T47D (cell line): ENCODE results near the gene KIAA0408.
"Not testable (repeated sequence)": the region's sequence is repeated elsewhere in the genome, so short reads cannot be mapped to it uniquely, and the experiment has no call there.

ENCODE experiments used
- DNase-seq, 2 experiments: peaks; one replicate each; pipeline versions ENCODE4 v3.0.0 to v3.0.0-alpha.2; 2011 to 2012; ENCODE audit warnings: low read depth in 1 of 2, low spot score in 1 of 2
- JUND ChIP-seq: IDR thresholded peaks from 2 replicates; pipeline ENCODE4 v1.6.1; 2012; ENCODE audit warnings: low read depth
- in situ Hi-C: cut with HindIII; loops from 2 replicates; pipeline ENCODE4 v1.10.0; 2016; ENCODE audit warnings: low sequenced_read_pairs, low pct_unique_long_range_greater_than_20kb

Gene KIAA0408

DNA sequence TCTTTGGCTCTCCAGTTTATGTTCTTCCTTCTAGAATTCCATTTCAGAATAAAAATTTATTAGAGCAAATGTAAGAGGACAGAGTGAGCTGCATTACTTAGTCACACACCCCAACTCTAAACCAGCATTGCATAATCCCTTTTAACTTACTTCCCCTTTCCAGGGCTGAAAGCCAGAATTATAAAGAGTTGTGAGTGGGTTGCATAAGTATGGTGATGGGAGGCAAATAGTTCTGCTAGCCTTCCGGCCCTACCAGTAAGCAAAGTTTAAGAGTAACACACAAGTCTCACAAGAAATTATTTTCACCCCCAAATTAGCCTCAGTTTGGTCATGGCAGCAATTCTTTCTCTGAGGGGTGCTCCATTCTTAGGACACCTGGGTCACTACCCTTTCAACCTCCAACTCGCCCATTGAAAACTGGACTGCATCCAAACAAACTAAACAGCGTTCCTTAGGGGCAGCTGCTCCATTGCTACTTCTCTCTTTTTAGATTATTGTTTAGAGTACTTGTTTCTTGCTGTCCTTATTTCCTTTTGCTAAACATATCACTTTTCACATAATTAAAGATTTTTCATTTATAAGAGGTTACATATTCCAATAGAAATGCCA is 1.6 kb downstream of the KIAA0408 start:
- no peak for DNase-seq
- in situ Hi-C loops, result no loop called here
- TF ChIP-seq JUND, result no peak

DNA sequence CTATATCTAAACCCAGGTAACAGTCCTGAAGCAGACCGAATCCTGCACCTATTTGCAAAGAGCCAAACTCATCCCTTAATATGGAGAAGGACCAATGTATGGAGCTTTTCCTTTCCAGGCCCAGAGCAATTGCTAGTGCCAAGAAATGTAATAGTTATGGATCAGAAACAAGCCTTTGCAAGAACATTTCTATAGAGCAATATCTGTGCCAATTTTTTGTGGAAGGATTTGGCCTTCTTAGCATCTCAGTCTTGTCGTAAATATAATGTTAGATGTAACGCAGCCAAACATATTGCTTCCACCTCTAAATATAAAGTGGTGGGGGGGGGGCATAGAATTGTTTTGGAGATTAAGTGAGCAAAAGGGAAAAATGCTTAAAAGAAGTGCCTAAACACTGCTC is 2.7 kb downstream of the KIAA0408 start:
- in situ Hi-C loops, result no loop called here
- no peak for DNase-seq
- no peak for TF ChIP-seq JUND

DNA sequence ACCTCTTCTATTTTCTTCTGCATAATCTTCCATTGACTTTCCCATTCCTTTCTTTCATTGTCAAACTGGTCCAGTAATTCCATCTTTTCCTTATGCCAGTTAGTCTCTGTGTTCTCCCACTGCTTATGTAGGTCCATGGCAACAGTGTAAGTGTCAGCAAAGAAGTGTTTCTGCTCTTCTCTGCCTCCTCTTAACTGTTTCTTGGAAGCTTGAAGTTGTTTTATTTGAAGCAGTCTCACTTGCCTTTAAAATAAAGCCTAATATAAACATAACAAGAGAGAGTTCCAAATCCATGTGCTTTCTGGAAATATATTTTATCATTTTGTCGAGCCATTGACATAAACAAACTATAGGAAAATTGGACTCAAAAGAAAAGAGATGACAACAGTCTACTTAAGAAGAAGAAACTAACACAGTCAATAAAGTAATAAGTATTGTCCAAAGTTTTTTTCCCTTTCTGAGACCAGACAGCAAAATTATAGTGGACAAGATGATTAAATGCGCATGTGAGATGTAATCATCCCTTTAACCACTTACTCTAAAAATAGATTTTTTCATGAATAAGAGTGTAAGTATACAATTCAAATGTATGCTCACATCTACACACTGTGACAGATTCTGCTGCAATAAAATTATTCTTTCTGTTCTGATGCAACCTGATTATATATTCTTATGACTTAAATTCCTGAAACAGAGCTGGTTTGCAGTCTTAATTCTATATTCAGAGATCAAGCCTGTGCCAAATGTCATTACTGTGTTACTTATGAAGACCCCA is 5.2 kb downstream of the KIAA0408 start:
- in situ Hi-C loops, result no loop called here
- no peak for DNase-seq
- no peak for TF ChIP-seq JUND

DNA sequence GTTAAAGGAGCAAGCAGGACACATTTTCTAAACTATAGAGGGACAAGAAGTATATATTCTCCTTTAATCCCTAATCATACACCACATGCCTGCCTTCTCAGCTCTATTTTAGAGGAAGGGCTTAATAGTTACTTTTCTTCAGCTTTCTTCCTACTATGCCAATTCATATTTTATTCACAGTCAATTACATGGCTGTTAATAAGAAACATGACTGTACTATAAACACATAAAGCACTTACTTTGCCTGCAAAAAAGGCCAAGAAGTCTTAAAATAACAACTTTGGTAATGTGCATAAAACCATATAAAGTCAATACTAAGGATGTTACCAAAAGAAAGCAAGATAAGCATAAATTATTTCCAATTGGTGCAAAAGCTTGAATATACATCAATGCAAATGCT is 6.4 kb downstream of the KIAA0408 start:
- no peak for TF ChIP-seq JUND
- DNase-seq, result no peak
- in situ Hi-C loops, result no loop called here

DNA sequence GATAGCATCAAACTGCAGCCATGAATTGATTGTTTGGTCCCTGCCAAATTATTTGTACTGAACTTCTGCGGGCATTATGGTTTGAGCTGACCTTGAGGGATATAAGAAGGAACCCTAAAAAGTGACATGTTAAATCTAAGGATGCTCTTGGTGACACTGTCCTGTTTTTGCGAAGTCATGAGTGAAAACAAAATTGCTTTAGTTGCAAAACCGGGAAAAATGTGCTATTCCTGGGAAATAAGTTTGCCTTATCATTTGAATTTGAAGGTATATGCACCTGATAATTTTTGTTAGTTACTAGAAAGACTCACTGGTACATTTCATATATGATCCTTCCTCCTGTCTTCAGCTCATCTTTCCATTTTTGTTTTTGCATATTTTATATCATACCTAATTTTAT is 7.8 kb downstream of the KIAA0408 start:
- no peak for TF ChIP-seq JUND
- in situ Hi-C loops, result no loop called here
- no peak for DNase-seq

DNA sequence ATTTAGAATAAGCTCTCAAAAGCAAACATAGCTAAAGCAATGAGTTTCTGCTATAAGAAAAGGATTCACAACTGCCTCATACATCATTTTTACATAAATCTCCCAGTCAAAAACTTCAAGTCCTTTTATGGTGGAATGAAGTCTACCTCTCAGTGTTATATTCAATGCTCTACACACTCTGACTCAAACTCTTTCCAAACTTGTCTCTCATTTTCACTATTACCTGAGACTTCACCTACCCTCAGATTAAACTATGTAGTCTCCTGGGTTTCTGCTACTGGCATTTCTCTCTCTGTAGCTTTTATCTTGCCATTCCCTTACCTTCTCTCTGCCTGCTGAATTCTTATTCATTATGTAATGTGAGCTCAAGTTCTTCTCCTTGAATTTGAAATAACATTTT is 11.4 kb downstream of the KIAA0408 start:
- TF ChIP-seq JUND, result no peak
- in situ Hi-C loops, result no loop called here
- DNase-seq, result no peak

DNA sequence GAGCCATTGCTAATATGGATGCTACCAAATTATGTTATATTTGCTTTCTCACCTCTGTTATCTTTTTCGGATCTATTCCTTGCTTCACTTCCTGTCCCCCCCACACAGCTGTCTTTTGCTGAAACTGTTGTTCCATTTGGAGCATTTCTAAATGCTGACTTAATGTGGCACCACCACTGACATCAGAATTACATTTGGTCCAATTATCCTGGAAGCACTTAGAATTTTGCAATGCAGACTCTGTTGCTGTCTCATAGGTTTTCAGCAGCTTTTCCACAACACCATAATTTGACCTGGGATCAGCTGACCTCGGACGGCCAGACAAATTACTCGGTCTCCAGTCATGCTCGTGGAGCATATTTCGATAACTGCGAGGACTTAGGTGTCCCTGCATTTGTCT is 12.8 kb downstream of the KIAA0408 start:
- in situ Hi-C loops, result no loop called here
- no peak for TF ChIP-seq JUND

DNA sequence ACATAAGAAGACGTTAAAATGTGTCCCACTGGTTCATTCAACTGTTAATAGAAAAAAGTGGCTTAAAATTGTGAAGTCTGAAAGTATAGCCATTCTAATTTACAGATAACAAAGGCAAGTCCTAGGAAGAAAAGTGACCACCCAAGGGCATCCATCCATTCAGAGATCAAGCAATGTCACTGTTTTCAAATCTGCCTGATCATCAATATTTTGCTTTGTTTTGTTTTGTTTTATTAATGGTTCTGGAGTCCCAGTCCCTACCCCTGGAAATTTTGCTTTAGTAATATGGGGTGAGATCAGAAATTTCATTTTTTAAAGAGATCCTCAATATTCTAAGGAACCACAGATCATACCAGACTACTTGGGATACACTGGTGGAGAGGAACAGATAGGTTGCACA is 17.3 kb downstream of the KIAA0408 start:
- no peak for DNase-seq
- no peak for TF ChIP-seq JUND
- in situ Hi-C loops, result no loop called here

More for the DNA sequence above, 12.8 kb downstream of the KIAA0408 start:
- DNase-seq, result no peak

DNA sequence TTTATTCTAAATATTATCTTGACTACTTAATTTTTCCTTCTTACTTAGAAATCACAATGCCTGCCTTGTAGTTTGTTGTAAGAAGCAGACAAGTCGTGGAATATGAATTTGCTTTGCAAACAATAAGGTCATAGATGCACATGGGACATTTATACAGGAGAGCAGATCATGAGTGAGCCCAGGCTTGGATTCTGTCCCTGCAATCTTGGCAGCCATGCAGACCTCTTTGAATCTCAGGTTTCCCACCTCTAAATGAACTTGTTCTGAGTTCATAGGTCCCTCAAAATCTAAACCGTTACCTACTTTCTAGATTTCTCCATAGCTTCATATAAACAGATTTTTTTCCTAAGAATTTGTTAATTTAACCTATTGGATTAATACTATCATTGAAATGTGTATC is 19.5 kb downstream of the KIAA0408 start:
- in situ Hi-C loops, result no loop called here
- no peak for DNase-seq
- no peak for TF ChIP-seq JUND

DNA sequence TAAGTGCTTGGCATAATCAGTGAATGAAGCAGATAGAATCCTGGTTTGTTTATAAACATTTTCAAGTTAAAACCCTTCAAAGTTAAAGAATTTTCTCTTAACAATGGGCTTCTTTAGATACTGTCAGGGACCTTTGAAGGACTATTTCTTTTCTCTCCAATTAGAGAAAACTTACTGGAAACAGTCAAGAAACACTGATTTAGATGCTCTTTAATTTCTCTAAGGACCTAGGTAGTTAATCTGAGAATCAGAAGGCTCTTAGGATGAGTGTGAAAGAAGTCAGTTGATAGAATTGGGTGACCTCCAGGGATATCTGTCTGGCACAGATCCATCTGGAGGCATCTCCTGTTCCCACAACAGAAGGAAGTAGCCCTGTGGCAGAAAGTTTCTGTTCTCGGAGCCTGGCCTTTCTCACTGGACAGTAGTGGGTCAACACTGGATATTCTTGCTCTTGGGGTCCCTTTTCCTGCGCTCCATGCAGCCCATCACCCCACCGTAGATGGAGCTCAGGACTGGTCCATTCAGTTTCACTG is 22.5 kb downstream of the KIAA0408 start:
- no peak for DNase-seq
- in situ Hi-C loops, result no loop called here
- TF ChIP-seq JUND, result no peak

DNA sequence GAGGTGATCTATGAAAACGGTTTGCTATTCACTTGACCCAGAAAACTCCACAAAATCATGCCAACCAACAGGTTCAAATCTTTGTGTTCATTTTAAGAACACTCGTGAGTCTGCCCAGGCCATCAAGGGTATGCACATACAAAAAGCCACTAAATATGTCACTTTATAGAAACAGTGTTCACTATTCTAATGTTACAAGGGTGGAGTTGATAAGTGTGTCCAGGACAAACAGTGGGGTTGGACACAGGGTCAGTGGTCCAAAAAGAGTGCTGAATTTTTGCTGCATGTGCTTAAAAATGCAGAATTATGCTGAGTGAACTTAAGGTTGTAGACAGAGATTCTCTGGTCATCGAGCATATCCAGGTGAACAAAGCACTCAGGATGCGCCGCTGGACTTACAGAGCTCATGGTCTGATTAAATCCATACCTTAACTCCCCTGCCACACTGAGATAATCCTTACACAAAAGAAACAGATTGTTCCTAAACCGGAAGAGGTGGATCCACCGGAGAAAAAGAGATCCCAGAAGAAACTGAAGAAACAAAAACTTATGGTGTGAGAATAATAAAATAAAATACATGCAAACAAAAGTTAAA is 23.5 kb downstream of the KIAA0408 start:
- DNase-seq, result no peak
- in situ Hi-C loops, result no loop called here
- no peak for TF ChIP-seq JUND

DNA sequence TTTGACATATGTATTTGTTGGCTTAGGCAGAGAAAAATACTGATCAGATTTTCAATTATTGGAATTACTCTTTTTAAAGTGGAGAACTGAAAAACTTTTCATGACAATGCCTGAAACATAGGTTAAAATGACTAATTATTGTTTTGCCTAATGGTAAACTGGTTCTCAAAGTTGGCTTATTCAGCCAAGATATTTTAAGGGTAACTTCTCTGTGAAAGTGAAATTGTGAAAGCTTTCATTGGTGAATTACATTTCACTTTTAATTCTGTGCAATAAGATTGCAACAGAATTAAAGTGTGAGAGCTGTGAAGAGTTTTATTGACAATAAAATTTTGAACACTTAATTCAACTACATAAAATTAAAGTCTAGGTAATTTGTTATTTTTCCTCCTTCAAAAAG is 24.5 kb downstream of the KIAA0408 start:
- TF ChIP-seq JUND, result no peak
- DNase-seq, result no peak
- in situ Hi-C loops, result no loop called here

DNA sequence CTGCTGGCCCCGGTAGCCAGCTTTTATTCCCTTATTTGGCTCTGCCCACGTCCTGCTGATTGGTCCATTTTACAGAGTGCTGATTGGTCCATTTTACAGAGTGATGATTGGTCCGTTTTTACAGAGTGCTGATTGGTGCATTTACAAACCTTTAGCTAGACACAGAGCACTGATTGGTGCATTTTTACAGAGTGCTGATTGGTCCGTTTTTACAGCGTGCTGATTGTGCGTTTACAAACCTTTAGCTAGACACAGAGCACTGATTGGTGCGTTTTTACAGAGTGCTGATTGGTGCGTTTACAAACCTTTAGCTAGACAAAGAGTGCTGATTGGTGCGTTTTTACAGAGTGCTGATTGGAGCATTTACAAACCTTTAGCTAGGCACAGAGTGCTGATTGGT is 30.6 kb downstream of the KIAA0408 start:
- in situ Hi-C loops, DNase-seq: not testable (repeated sequence)
